K562 (cell line): Measurements from ENCODE around the gene DTNB.

Experiments
- GABPB2 ChIP-seq: fragments of 250-450 bp; sonication (Bioruptor Pico); conservative IDR thresholded peaks from 2 replicates; pipeline ENCODE4 v1.5.1; 2021; ENCODE audit warnings: mild to moderate bottlenecking
- GTF2F1 ChIP-seq: IDR thresholded peaks from 2 replicates; pipeline ENCODE4 v1.6.1; 2011; ENCODE audit warnings: low read depth, low read length, improper control_type of control experiment
- JUN ChIP-seq, 2 experiments: sonication (generic) in 1 of 2; formaldehyde crosslinking in 1 of 2; IDR thresholded peaks; 2 replicates each; pipeline versions ENCODE4 v1.6.1 to v1.8.0; 2012 to 2022; ENCODE audit warnings: borderline replicate concordance in 2 of 2, mild to moderate bottlenecking in 2 of 2, improper control_type of control experiment in 1 of 2, low read depth in 1 of 2, low read length in 1 of 2, missing genetic modification reagents in 1 of 2
- PTRF ChIP-seq: fragments of 450-650 bp; IDR thresholded peaks from 2 replicates; pipeline ENCODE4 v1.6.1; 2016; ENCODE audit warnings: mild to moderate bottlenecking, missing genetic modification characterization, missing compliant biosample characterization
- RAD51 ChIP-seq: fragments of 450-650 bp; IDR thresholded peaks from 2 replicates; pipeline ENCODE4 v1.7.1; 2016; ENCODE audit warnings: low read depth, mild to moderate bottlenecking, borderline replicate concordance
- SIN3A ChIP-seq, 2 experiments: fragments of 150-350 bp in 1 of 2; IDR thresholded peaks; 2 replicates each; pipeline ENCODE4 v1.6.1; 2011 to 2016; ENCODE audit warnings: borderline replicate concordance in 2 of 2, low read depth in 2 of 2, low read length in 2 of 2, mild to moderate bottlenecking in 2 of 2, moderate library complexity in 2 of 2; ENCODE audit not compliant: control insufficient read depth in 1 of 2
- SNRNP70 ChIP-seq: fragments of 200-400 bp; formaldehyde crosslinking; optimal IDR thresholded peaks from 2 replicates; pipeline ENCODE3; 2017; ENCODE audit warnings: low read depth, low read length
- ZBTB49 ChIP-seq: sonication (generic); formaldehyde crosslinking; IDR thresholded peaks from 2 replicates; pipeline ENCODE4 v1.8.0; 2022; ENCODE audit warnings: missing genetic modification reagents, mild to moderate bottlenecking, borderline replicate concordance
- ZNF146 ChIP-seq: IDR thresholded peaks from one replicate; pipeline ENCODE4 v1.6.1; 2018; ENCODE audit warnings: missing compliant biosample characterization; ENCODE audit not compliant: unreplicated experiment

- TF ChIP-seq ZNF146 (CRISPR knock-in tag) (no peak), PTRF (tag) (no peak), RAD51 (no peak), SNRNP70 (no peak), GABPB2 (CRISPR knock-in tag) (no peak), JUN (IDR thresholded peaks at IDR 0.05; ENCODE audit: borderline replicate concordance, low read depth, low read length) (no peak), JUN (CRISPR knock-in tag; IDR thresholded peaks at IDR 0.05; ENCODE audit: borderline replicate concordance) (no peak), ZBTB49 (CRISPR knock-in tag) (no peak), SIN3A (IDR thresholded peaks at IDR 0.05; ENCODE audit: borderline replicate concordance in 2 of 2, control insufficient read depth in 1 of 2, low read depth in 2 of 2, low read length in 2 of 2) (no peak), GTF2F1 (no peak)
Observed at GRCh38 chr2:25543939-25544338, 129.4 kb downstream of the DTNB start.
